ENCODE data around the gene RNF17.

RNF17 gene

DNA sequence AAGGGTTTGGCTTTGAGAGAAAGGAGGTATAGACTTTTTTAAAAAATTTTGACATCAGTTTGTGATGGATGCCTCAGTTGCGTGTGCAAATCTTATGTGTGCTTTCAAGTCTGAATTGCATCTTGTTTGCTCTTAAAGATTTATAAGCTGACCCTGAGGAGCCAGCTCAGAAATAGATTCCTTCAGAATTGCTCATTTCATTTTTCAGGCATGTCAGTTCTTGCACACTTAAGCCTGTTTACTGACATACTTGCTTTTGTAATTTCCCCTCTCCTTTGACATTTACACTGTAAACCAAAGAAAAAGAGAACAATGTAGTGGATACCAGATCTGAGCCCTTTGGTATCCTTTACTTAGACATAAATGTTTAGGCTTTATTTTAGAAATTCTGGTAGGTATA, 87.6 kb downstream of the RNF17 start:
- DNase-seq (ENCODE audit: low spot score): no peak
- no peak for FAIRE-seq

DNA sequence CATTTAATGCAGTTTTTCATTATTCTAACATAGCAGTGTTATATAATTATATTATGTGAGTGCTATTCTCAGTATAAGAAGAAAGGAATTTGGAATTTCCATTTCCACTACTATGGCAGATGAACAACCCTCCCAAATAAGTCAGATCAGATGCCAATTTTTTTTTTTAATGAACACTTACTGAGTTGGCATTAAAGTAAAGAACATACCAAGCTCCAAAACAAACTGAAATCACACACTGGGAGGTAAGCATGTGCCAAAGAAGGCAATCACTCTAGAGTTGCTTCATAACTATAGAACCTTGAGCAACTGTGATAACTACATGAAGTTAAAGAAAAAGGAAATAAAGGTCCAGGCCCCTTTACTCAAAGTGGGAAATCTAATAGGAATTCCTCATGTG, 90.3 kb downstream of the RNF17 start:
- DNase-seq (ENCODE audit: low spot score) (no peak), FAIRE-seq (no peak)

DNA sequence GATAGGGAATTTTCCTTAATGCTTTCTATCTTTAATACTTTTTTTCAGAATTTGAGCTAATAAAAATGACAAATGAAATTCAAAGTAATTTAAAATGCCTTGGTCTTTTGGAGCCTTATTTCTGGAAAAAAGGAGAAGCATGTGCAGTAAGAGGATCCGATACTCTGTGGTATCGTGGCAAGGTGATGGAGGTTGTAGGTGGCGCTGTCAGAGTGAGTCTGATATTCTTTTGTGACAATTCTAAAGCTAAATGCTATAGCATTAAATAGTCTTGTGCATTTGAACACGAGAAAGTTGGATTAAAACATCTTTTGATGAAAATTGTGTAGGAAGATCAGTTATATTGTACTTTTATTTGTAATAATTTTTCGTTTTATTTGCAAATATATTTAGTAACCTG, 95.0 kb downstream of the RNF17 start:
- FAIRE-seq (no peak), DNase-seq (ENCODE audit: low spot score) (no peak)

DNA sequence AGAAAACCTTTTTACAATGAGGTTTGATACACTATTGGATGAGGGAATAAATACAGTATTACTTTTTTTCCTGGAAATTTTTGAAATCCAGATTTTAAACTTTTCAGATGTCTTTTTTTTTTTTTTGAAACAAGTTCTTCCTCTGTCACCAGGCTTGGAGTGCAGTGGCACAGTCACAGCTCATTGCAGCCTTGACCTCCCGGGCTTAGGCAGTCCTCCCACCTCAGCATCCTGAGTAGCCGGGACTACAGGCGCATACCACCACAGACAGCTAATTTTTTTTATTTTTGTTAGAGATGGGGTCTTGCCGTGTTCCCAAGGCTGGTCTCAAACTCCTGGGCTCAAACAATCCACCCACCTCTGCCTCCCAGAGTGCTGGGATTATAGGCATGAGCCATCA, 96.8 kb downstream of the RNF17 start:
- DNase-seq (ENCODE audit: low spot score) (no peak), FAIRE-seq (no peak)

DNA sequence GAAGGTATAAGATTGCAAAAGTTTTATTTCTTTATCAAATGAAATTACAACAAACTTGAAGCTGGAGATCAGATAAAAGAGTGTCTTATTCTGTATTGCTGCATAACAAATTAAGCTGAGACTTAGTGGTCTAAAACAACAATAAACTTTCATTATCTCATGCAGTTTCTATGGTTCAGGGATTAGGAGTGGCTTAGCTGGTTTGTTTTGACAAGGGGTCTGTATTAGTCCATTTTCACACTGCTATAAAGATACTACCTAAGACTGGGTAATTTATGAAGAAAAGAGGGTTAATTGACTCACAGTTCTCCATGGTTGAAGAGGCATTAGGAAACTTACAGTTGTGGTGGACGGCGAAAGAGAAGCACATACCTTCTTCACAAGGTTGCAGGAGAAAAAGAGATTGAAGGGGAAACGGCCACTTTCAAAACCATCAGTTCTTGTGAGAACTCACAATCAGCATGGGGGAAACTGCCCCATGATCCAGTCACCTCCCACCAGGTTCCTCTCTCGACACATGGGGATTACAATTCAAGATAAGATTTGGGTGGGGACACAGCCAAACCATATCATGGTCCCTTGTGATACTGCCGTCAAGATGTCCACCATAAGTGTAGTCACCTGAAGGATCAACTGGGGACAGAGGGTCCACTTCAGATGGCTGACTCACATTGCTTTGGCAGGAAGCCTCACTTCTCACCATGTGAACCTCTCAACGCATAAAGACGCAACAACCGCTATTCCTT, 97.8 kb downstream of the RNF17 start:
- FAIRE-seq (no peak), DNase-seq (ENCODE audit: low spot score) (no peak)

DNA sequence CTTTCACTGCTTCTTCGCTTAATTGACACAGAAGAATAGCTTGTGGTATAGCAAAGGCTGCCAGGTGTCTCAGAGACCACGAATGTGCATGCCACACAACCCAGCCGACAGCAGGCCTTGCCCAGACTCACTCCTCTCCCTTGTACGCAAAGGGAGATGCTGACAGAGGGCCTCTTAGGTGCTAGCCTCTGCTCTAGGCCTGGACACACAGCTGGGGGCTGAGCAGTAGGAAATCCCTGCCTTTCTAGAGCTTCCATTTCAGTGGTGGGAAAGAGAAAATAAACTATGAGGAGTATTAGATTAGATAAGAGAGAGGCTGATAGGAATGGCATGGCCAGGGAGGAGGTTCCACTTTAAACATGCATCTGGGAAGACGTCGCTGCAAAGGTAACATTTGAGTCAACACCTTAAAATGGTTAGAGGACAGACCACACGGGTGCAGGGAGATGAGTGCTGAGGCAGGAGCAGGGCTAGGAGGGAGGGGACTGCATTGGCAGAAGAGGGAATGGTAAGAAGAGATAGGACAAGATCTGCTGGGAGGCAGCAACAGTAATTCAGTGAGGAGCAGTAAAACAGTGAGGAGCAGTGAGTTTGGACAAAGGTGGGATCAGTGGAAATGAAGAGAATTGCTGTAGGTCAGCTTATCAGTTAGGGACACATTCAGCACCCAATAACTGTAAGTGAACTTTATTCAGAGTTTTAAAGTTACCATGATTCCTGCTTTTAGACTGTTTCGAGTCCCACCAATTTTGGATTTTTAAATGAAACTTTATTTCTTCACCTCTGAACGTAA, 100.0 kb downstream of the RNF17 start:
- DNase-seq (ENCODE audit: low spot score) (no peak), FAIRE-seq (no peak)

DNA sequence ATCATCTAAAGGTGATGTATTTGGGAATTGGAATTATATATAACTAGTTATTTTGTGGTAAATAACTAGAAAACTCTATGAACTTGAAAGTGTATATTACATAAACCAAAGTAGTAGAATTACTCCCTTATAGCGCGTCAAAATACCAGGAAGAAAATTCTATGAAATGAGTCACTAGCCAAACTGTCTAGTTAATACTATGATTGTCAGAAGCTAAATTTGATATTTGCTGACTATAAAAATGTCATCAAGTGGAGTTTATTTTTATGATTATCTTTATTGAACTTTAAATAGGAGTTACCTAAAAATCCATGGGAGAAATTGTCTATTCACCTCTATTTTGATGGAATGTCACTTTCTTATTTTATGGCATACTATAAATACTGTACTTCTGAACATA, 100.6 kb downstream of the RNF17 start:
- FAIRE-seq (no peak), DNase-seq (ENCODE audit: low spot score) (no peak)

DNA sequence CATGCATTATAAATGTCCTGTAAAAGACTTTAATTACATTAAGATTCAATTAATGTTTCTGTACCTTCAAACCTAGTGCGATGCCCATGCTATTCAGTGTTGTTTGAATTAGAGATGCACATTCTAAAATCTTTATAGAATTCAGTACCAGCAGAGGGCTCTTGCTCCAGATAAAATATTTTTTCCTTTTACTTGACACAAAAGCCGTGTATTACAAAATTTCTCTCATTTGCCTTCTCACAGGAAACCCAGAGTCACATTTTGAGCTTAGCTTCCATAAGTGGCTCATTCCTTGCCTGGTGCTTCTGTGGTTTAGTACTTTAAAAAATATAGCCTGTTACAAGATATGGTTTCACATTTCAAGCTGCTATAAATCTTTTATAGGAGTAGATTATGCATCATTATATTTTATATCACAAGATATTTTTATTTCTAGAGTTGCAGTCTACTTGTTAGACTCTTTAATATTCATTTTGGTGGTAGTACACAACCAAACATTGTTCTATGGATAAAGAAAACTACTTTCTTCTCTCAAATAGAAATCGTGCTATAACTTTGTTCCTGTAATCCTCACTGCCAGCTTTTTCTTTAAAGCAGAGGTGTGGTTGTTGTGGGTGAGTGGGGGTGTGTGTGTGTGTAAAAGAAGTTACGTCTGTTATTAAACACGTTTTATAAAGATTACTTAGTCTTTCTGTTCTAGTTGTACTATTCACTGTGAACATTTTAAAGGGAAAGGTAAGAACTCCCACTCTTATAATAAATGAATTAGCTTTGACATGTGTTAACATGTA, 101.4 kb downstream of the RNF17 start:
- FAIRE-seq (no peak), DNase-seq (ENCODE audit: low spot score) (no peak)

DNA sequence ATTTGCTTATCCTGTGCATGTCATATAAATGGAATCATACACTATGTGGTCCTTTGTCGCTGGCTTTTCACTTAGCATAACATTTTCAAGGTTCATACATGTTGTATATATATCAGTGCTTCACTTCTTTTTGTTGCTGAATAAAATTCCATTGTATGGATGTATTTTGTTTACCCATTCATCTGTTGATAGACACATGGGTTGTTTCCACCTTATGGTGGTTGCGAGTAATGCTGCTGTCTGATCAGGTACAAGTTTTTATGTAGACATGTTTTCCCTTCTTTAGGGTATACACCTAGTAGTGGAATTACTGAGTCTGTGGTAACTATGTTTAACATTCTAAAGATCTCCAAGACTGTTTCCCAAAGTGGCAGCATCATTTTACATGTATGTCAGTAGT, 102.5 kb downstream of the RNF17 start:
- DNase-seq (ENCODE audit: low spot score) (no peak), FAIRE-seq (no peak)

DNA sequence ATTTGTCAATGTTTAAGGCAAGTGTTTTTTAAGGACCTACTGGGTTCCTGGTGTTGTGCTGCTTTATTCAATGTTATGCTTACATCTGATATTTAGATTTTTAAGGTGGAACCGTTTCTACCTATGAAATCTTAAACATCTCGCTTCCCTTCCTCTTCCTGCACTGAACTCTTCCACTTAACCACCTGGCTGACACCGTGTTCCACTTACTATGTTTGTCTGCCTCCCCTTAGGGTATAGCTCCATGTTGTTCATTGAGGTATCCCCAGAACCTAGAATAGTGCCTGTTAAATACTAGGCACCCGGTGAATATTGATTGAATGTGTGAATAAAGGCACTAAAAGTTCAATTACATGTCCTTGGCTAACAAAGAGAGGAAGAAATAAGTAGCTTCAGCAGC, 104.9 kb downstream of the RNF17 start:
- FAIRE-seq: no peak

DNA sequence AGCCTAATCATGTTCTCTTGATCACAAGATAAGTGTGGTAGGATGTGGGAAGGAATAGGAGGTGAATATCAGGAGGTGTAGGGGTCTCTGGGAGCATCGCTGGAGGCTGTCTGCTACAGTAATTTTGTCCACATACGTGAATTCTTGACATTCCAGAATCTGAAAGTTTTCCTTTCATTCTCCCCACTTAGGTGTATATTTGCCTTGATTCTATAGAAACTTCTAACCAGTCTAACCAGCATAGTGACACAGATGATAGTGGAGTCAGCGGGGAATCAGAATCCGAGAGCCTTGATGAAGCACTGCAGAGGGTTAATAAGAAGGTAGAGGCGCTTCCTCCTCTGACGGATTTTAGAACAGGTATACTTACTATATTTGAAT, 106.4 kb downstream of the RNF17 start:
- FAIRE-seq (no peak), DNase-seq (ENCODE audit: low spot score) (no peak)

More for the DNA sequence above, 104.9 kb downstream of the RNF17 start:
- DNase-seq (ENCODE audit: low spot score): no peak

DNA sequence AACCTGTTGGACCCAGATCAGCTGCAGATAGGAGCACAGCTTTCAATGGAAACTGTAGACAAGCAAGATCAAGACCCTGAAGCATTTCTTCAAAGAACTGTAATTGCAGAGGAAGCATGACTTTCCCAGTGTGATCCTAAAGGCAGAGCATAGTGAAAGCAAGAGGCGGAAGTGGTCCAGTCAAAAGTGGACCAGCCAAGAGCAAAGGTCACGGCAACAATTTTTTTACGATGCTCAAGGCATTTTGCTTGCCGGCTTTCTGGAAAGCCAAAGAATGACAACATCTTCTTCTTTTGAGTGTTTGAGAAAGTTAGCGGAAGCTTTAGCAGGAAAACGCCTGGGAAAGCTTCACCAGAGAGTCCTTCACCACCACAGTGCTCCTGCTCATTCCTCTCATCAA, 111.6 kb downstream of the RNF17 start:
- FAIRE-seq (no peak), DNase-seq (ENCODE audit: low spot score) (no peak)

DNA sequence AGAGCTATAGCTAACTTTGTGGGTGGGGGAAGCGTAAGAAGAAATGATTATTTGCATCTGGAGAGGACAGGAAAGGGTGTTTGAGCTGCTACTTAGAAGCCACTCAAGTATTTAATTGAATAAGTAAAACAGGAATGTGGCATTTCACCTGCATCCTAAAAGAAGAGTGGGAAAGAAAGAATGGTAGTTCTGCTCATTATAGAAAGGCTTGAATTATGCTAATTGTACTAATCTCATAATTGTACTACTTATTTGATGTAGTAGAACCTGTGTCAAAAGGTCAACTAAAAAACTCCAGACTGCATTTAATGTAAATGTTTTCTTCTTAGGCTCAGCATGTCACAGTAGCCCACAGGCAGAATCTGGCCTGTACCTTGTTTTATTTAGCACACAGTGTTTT, 113.6 kb downstream of the RNF17 start:
- no peak for FAIRE-seq

DNA sequence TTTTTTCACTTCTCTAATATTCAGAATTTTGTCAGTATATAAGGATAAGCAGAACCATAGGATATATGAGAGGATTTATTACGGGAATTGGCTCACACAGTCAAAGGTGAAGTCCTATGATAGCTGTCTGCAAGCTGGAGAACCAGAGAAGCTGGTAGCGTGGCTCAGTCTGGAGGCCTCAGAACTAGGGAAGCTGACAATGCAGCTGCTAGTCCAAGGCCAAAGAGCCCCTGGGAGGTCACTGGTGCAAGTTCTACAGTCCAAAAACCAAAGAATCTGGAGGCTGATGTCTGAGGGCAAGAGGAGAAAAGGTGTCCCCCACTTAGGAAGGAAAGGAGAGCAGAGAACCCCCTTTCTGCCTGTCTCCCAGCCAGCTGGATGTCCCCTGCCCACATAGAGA, 114.4 kb downstream of the RNF17 start:
- FAIRE-seq: no peak

More for the DNA sequence above, 113.6 kb downstream of the RNF17 start:
- DNase-seq (ENCODE audit: low spot score): no peak

DNA sequence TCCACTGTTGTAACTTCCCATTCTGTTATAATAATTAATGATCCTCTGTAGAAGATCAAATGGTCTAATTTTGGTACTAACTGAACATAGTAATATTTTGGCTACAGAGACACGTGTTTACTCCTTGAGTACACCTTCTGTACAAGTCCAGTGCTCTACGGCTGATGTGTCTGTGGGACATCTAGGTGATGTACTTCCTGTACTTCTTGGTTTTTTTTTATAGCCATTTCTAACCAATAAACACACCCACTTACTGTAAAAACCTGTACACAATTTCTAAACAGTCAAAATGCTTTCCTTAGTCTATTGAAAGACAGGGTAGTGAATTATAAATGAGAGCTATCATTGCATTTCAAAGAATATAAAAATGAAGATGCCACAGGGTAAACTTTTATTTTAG, 118.7 kb downstream of the RNF17 start:
- FAIRE-seq: no peak
- DNase-seq (ENCODE audit: low spot score): no peak

More for the DNA sequence above, 114.4 kb downstream of the RNF17 start:
- DNase-seq (ENCODE audit: low spot score): no peak

DNA sequence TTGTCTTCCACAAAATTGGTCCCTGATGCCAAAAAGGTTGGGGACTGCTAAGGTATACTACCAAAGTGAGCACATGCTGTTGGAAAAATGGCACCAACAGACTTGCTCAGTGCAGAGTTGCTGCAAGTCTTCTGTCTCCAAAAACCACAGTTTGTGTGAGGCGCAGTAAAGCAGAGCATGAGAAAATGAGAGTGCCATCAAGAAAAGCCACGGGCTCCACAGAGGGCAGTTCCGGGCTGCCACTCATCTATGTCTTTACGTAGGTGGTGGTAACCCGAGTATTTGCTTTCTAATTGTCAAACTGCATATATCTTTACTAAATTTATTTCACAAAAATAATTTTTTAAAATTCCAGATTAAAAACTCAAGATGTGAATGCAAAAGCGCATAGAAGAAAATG, 123.8 kb downstream of the RNF17 start:
- FAIRE-seq (no peak), DNase-seq (ENCODE audit: low spot score) (no peak)

DNA sequence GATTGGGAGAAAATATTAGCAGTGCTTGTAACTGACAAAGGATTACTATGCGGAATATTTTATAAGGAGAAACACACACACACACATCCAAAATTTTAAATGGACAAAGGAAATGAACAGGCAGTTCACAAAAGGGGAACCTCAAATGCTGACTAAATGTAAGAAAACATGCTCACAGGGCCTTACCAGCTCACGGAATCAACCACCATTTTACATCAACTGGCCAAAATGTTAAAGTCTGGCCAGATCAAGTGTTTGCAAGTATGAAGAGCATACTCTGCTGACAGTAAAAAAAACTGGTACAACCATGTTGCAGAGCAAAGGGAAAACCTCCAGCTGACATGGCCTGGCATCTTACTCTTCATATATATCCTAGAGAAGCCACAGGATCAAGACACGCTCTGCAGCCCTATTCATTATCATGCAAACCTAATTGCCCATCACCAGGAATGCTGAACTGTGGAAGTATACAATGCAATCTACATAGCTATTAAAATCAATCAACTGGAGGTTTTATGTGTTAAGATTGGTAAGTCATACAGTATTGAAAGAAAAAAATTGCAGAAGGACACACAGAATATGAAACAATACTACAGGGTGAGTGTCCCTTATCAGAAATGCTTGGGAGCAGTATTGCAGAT, 124.4 kb downstream of the RNF17 start:
- no peak for FAIRE-seq
- DNase-seq (ENCODE audit: low spot score): no peak

DNA sequence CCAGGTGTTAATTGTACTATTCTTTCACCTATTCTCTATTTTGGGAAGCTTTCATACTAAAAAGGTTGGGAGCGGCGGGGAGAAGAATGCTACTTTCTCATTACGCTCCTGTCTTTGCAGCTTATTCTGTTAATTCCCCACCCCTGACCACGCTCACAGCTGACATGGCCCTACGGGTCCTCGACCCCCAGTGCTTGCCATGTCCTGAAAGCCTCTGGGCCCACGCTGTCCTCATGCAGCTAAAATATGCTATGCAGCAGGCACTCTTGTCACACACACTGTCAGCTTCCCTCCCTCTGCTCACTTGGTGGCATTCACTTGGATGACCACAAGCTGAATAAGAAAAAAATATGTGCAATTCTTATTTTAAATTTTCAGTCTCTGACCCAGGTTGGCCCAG, 126.3 kb downstream of the RNF17 start:
- DNase-seq (ENCODE audit: low spot score): no peak
- no peak for FAIRE-seq

DNA sequence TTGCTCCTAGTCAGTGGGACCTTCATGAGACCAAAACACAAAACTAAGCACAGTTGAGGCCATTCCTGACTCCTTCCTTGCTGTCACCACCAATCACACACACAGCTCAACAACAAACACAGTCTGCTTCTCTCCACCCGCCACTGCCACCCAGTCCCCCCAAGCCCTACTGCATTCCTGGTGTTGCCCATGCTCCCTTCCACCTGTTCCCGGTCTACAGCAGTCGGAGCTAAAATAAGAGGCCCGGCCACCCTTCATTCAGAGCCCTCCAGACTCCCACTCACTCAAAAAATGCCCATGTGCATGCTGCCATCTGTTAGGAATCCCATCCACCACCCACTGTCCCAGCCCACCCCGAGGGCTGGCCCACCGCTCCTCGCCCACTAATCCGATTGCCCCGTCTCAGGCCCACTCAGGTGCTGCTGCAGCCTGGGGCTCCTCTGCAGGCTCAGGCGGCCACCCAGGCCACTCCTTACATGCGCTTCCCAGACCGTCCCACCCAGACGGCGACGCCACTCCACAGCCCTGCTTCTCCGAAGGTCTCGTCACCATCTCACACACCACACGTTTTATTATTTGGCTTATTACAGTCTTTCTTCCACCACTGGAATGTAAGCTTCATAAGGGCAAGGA, 127.6 kb downstream of the RNF17 start:
- no peak for FAIRE-seq
- DNase-seq (ENCODE audit: low spot score): no peak

DNA sequence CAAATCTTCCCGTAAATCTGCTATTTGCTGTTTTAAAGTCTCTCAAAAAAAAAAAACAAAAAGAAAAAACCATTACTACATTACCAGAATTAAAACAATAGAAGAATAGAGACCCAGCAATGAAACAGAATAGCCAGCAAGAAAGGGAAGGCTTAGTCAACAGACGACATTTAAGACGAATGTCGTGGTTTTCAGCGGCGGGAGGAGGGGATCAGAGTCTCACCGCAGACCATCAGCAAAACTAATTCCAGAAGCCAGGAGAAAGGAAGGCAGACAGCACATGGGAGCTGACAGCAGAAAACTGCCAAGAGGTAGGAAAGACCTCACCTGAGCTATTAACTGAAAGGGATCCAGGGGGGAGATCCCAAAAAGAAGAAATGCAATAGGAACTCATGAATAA, 128.9 kb downstream of the RNF17 start:
- DNase-seq (ENCODE audit: low spot score) (no peak), FAIRE-seq (no peak)

DNA sequence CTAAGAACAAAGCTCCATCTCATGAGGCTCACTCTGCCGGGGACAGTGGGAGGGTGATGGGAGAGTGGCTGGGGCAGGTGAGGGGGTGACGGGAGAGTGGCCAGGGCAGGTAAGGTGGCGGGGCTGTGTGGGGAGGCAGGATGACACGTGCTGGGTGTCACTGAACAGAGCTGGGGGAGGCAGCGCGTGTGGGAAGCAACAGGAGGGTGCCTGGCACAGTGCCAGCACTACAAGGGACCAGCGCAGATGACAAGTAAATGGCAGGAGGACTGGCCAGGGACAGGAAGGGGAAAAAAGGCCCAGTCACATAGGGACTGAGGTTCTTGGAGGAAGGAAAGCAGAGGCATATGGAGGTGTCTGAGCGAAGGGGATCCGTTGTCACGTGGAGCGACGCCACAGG, 129.9 kb downstream of the RNF17 start:
- FAIRE-seq: no peak

More for the DNA sequence above, 129.9 kb downstream of the RNF17 start:
- DNase-seq (ENCODE audit: low spot score): no peak
